Bronchial epithelial cell (primary cell): ENCODE measurements around the gene NAPA. TPM values are rescaled to one million over a fixed set of nuclear protein-coding genes. Genes with fewer than 3 reads are reported as not detected.

ENCODE experiments used
- DNase-seq: peaks from one replicate; pipeline ENCODE4 v3.0.0-alpha.2; 2010; ENCODE audit warnings: low read depth
- FAIRE-seq: peaks from 2 replicates; lab custom pipeline; 2011; peaks lifted over from hg19 to GRCh38; lab: Jason Lieb, UNC
- H3K27me3 ChIP-seq: 2 replicates; pipeline ENCODE4 v1.5.1; 2011; ENCODE audit warnings: low read length; ENCODE audit not compliant: control insufficient read depth, insufficient read depth
- H3K36me3 ChIP-seq: 2 replicates; pipeline ENCODE4 v1.5.1; 2011; ENCODE audit warnings: low read length; ENCODE audit not compliant: control insufficient read depth, insufficient read depth
- H3K4me3 ChIP-seq: 2 replicates; pipeline ENCODE4 v1.5.1; 2011; ENCODE audit warnings: mild to moderate bottlenecking, low read depth, low read length, control low read depth
- CTCF ChIP-seq: IDR thresholded peaks from 2 replicates; pipeline ENCODE4 v1.5.1; 2011; ENCODE audit warnings: mild to moderate bottlenecking, moderate library complexity, low read length, control low read depth, inconsistent platforms; ENCODE audit not compliant: insufficient read depth, severe bottlenecking
- total RNA-seq: library from RNA; depleted of rRNA; stranded (reverse); fragments of >200 nt; gene quantifications from 2 replicates; pipeline ENCODE4 v1.2.1, GENCODE V29; 2014

Gene NAPA
- total RNA-seq, 1 donor from 2014 or later, result 33.2 TPM

GRCh38 chr19:47459477-47459876 is 55.4 kb downstream of the NAPA start:
- FAIRE-seq (peak; percentile 97), DNase-seq (no peak)
- TF ChIP-seq CTCF, result no peak
- no peak overlapping the region for H3K4me3 ChIP-seq
- no peaks in the 10 kb centered on the region for H3K36me3 ChIP-seq
- H3K27me3 ChIP-seq, result peaks cover 23% of the 10 kb centered on the region

GRCh38 chr19:47458672-47459071 is 56.2 kb downstream of the NAPA start:
- Histone ChIP-seq H3K4me3 (no peak overlapping the region), H3K27me3 (peaks cover 21% of the 10 kb centered on the region), H3K36me3 (no peaks in the 10 kb centered on the region)
- DNase-seq (no peak), FAIRE-seq (no peak)
- TF ChIP-seq CTCF, result no peak

- Histone ChIP-seq H3K36me3 (no peaks in the 10 kb centered on the region), H3K4me3 (no peak overlapping the region), H3K27me3 (peaks cover 21% of the 10 kb centered on the region)
- DNase-seq (no peak), FAIRE-seq (no peak)
- no peak for TF ChIP-seq CTCF
Observed at GRCh38 chr19:47456721-47457474, 58.0 kb downstream of the NAPA start.

- Histone ChIP-seq H3K27me3 (peaks cover 12% of the 10 kb centered on the region), H3K36me3 (no peaks in the 10 kb centered on the region), H3K4me3 (no peak overlapping the region)
- FAIRE-seq (no peak), DNase-seq (no peak)
- no peak for TF ChIP-seq CTCF
Observed at GRCh38 chr19:47450478-47450877, 64.4 kb downstream of the NAPA start.

- DNase-seq (no peak), FAIRE-seq (no peak)
- Histone ChIP-seq H3K27me3 (peaks cover 24% of the 10 kb centered on the region), H3K36me3 (no peaks in the 10 kb centered on the region), H3K4me3 (no peak overlapping the region)
- TF ChIP-seq CTCF, result no peak
Observed at GRCh38 chr19:47448360-47448727, 66.5 kb downstream of the NAPA start.
